AG10803 (cell line): ENCODE measurements around the gene TCAP.

Experiments used
- DNase-seq: peaks from one replicate; pipeline ENCODE4 v3.0.0; 2010; ENCODE audit warnings: low read depth
- H3K4me3 ChIP-seq: 2 replicates; pipeline ENCODE4 v1.5.1; 2011; ENCODE audit warnings: mild to moderate bottlenecking, low read length, control low read depth
- TF ChIP-seq, protein P1 (sequence below): conservative IDR thresholded peaks from 2 replicates; pipeline ENCODE4 v1.5.1; 2011; ENCODE audit warnings: mild to moderate bottlenecking, low read length, control low read depth, inconsistent platforms

The TCAP gene

GRCh38 chr17:39711851-39712250, 46.7 kb downstream of the TCAP start:
- TF ChIP-seq, protein P1, sequence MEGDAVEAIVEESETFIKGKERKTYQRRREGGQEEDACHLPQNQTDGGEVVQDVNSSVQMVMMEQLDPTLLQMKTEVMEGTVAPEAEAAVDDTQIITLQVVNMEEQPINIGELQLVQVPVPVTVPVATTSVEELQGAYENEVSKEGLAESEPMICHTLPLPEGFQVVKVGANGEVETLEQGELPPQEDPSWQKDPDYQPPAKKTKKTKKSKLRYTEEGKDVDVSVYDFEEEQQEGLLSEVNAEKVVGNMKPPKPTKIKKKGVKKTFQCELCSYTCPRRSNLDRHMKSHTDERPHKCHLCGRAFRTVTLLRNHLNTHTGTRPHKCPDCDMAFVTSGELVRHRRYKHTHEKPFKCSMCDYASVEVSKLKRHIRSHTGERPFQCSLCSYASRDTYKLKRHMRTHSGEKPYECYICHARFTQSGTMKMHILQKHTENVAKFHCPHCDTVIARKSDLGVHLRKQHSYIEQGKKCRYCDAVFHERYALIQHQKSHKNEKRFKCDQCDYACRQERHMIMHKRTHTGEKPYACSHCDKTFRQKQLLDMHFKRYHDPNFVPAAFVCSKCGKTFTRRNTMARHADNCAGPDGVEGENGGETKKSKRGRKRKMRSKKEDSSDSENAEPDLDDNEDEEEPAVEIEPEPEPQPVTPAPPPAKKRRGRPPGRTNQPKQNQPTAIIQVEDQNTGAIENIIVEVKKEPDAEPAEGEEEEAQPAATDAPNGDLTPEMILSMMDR: no peak
- H3K4me3 ChIP-seq: no peak overlapping the region
- DNase-seq: no peak

- no peak for DNase-seq
- H3K4me3 ChIP-seq: no peak overlapping the region
- TF ChIP-seq, protein P1: no peak
Measured at GRCh38 chr17:39714234-39714633, 49.1 kb downstream of the TCAP start.

DNA sequence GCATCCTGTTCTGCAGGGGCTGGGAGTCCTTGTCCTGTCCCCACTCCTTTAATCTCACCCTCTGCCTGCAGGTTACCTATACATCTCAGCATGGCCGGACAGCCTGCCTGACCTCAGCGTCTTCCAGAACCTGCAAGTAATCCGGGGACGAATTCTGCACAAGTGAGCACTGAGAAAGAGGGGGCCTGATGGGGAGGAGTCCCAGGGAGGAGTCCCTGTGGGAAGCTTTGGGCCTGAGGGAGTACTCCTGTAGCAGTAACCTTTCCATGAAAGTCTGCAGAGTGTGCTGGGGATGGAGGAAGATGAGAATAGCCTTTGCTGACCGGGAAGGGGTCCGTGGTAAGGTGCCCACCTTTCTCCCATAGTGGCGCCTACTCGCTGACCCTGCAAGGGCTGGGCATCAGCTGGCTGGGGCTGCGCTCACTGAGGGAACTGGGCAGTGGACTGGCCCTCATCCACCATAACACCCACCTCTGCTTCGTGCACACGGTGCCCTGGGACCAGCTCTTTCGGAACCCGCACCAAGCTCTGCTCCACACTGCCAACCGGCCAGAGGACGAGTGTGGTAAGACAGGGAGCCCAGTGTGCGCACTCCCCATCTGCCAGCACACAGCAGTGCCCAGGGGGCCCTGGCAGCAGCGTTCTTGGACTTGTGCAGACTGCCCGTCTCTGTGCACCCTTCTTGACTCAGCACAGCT, 50.4 kb downstream of the TCAP start:
- TF ChIP-seq, protein P1: no peak
- H3K4me3 ChIP-seq: no peak overlapping the region
- DNase-seq: no peak
